Activated CD8-positive, alpha-beta T cell treated with anti-CD3 and anti-CD28 coated beads, Interleukin-2, amount 10 ng/mL, durations not matched to agents 7 days and 5 days (primary cell): ENCODE measurements around the gene TGFB1. TPM values are rescaled to one million over a fixed set of nuclear protein-coding genes. Genes with fewer than 3 reads are reported as not detected.
"Not testable (repeated sequence)": the region's sequence is repeated elsewhere in the genome, so short reads cannot be mapped to it uniquely, and the experiment has no call there.

ENCODE experiments used
- ATAC-seq: fragments of 150-1000 bp; cut with Tn5 transposase; one replicate; pipeline ENCODE4 v1.10.0; 2021; ENCODE audit warnings: moderate library complexity
- CTCF ChIA-PET: fragments of 350-600 bp; sonication (Branson Sonifier 250); formaldehyde crosslinking; loops from one replicate; lab custom pipeline; 2021; ENCODE audit warnings: antibody characterized with exemption; lab: Charles Lee
- POLR2A ChIA-PET: fragments of 350-600 bp; sonication (Branson Sonifier 250); formaldehyde crosslinking; loops from one replicate; lab custom pipeline; 2021; ENCODE audit warnings: antibody characterized with exemption; lab: Charles Lee
- DNase-seq: peaks from one replicate; pipeline ENCODE4 v3.0.0-alpha.2; 2020
- H3K27ac Mint-ChIP-seq: one replicate; pipeline ENCODE4 v1.8.0; 2021; ENCODE audit warnings: mild to moderate bottlenecking, mixed read lengths
- H3K27me3 Mint-ChIP-seq: one replicate; pipeline ENCODE4 v1.8.0; 2021; ENCODE audit warnings: low read depth, mixed read lengths
- H3K36me3 Mint-ChIP-seq: one replicate; pipeline ENCODE4 v1.8.0; 2021; ENCODE audit warnings: low read depth, mixed read lengths
- H3K4me1 Mint-ChIP-seq: one replicate; pipeline ENCODE4 v1.8.0; 2021; ENCODE audit warnings: low read depth, mixed read lengths
- H3K4me3 Mint-ChIP-seq: one replicate; pipeline ENCODE4 v1.8.0; 2021; ENCODE audit warnings: mild to moderate bottlenecking, mixed read lengths
- H3K9me3 Mint-ChIP-seq: one replicate; pipeline ENCODE4 v1.8.0; 2022; ENCODE audit warnings: mixed read lengths; ENCODE audit not compliant: insufficient read depth
- total RNA-seq, 2 experiments: library from RNA; stranded (reverse); gene quantifications; one replicate each; pipeline ENCODE4 v1.2.3, GENCODE V29; 2021

The TGFB1 gene
- total RNA-seq, 2 experiments from 2014 or later = 210 to 231 TPM

GRCh38 chr19:41386442-41386841 is 32.7 kb upstream of the TGFB1 start:
- Mint-ChIP-seq H3K27me3 (no peaks in the 10 kb centered on the region), H3K36me3 (peaks cover 24% of the 10 kb centered on the region), H3K9me3 (no peaks in the 10 kb centered on the region), H3K4me3 (no peak overlapping the region), H3K4me1 (no peaks in the 10 kb centered on the region), H3K27ac (no peak overlapping the region)
- ATAC-seq (no peak), DNase-seq (no peak)
- CTCF ChIA-PET = interaction anchor here (1.2 kb wide), 1 partner anchor 8 kb away, joined by 3 read pairs; no protein-coding TSS in a partner anchor
- POLR2A ChIA-PET = no interaction called here

- ATAC-seq = no peak
- POLR2A ChIA-PET = no interaction called here
- no peak overlapping the region for H3K4me3 Mint-ChIP-seq
- DNase-seq = no peak
- H3K27me3 Mint-ChIP-seq = no peaks in the 10 kb centered on the region
- no peak overlapping the region for H3K27ac Mint-ChIP-seq
- no peaks in the 10 kb centered on the region for H3K4me1 Mint-ChIP-seq
- CTCF ChIA-PET = no interaction called here
- no peaks in the 10 kb centered on the region for H3K9me3 Mint-ChIP-seq
- peaks cover 15% of the 10 kb centered on the region for H3K36me3 Mint-ChIP-seq
These were observed 30.6 kb upstream of the TGFB1 start for GRCh38 chr19:41384351-41384750.

- CTCF ChIA-PET = interaction anchor here (1.2 kb wide), 1 partner anchor 26 kb away, joined by 3 read pairs; no protein-coding TSS in a partner anchor
- H3K4me1 Mint-ChIP-seq, H3K4me3 Mint-ChIP-seq, ATAC-seq, H3K27ac Mint-ChIP-seq, DNase-seq, H3K27me3 Mint-ChIP-seq, POLR2A ChIA-PET, H3K9me3 Mint-ChIP-seq: not testable (repeated sequence)
- peaks cover 10% of the 10 kb centered on the region for H3K36me3 Mint-ChIP-seq
These were observed 27.8 kb upstream of the TGFB1 start for GRCh38 chr19:41381536-41381935.

- no peaks in the 10 kb centered on the region for H3K27me3 Mint-ChIP-seq
- H3K4me3 Mint-ChIP-seq = no peak overlapping the region
- H3K4me1 Mint-ChIP-seq = peaks cover 16% of the 10 kb centered on the region
- peak; percentile 72 for ATAC-seq
- no peak overlapping the region for H3K27ac Mint-ChIP-seq
- H3K36me3 Mint-ChIP-seq = peaks cover 4% of the 10 kb centered on the region
- H3K9me3 Mint-ChIP-seq = no peaks in the 10 kb centered on the region
- CTCF ChIA-PET = interaction anchor here (1.2 to 2.7 kb wide), 3 partner anchors 9 to 22 kb away, joined by 3 to 15 read pairs (median 3); partner anchors contain the start of gene B9D2
- peak; percentile 28 for DNase-seq
- POLR2A ChIA-PET = interaction anchor here (1.2 kb wide), 1 partner anchor 11 kb away, joined by 3 read pairs; no protein-coding TSS in a partner anchor
These were observed 24.4 kb upstream of the TGFB1 start for GRCh38 chr19:41377977-41378709.

- peak overlapping the region; percentile 34 for H3K4me3 Mint-ChIP-seq
- no peaks in the 10 kb centered on the region for H3K27me3 Mint-ChIP-seq
- ATAC-seq (no peak), DNase-seq (no peak)
- no peaks in the 10 kb centered on the region for H3K9me3 Mint-ChIP-seq
- H3K36me3 Mint-ChIP-seq = no peaks in the 10 kb centered on the region
- peaks cover 18% of the 10 kb centered on the region for H3K4me1 Mint-ChIP-seq
- CTCF ChIA-PET = interaction anchor here (2.7 kb wide), 1 partner anchor 12 kb away, joined by 15 read pairs; the partner anchor contains the start of gene B9D2
- H3K27ac Mint-ChIP-seq = peak overlapping the region; percentile 44
- POLR2A ChIA-PET = no interaction called here
These were observed 23.3 kb upstream of the TGFB1 start for GRCh38 chr19:41376998-41377365.

GRCh38 chr19:41376241-41376997 is 22.7 kb upstream of the TGFB1 start, which contains the start of gene TMEM91:
TSS of gene TMEM91 (plus strand) at chr19:41376533. CDS start at chr19:41378310, 1,777 bp downstream.
- Mint-ChIP-seq H3K9me3 (no peaks in the 10 kb centered on the region), H3K27me3 (no peaks in the 10 kb centered on the region), H3K4me3 (peak within 1 kb of the TSS; percentile 34), H3K27ac (peak within 1 kb of the TSS; percentile 44), H3K4me1 (peaks cover 20% of the 10 kb centered on the region), H3K36me3 (no peaks in the 10 kb centered on the region)
- ChIA-PET POLR2A (no interaction called here), CTCF (interaction anchor here (2.7 kb wide), 1 partner anchor 11 kb away, joined by 15 read pairs; the partner anchor contains the start of gene B9D2)
- peak; percentile 27 for ATAC-seq
- DNase-seq = no peak

- no peak overlapping the region for H3K27ac Mint-ChIP-seq
- CTCF ChIA-PET = no interaction called here
- DNase-seq = no peak
- POLR2A ChIA-PET = no interaction called here
- H3K9me3 Mint-ChIP-seq = no peaks in the 10 kb centered on the region
- peaks cover 22% of the 10 kb centered on the region for H3K4me1 Mint-ChIP-seq
- H3K4me3 Mint-ChIP-seq = no peak overlapping the region
- no peaks in the 10 kb centered on the region for H3K36me3 Mint-ChIP-seq
- no peaks in the 10 kb centered on the region for H3K27me3 Mint-ChIP-seq
- ATAC-seq = no peak
These were observed 20.3 kb upstream of the TGFB1 start for GRCh38 chr19:41373993-41374392.

- H3K27me3 Mint-ChIP-seq = no peaks in the 10 kb centered on the region
- CTCF ChIA-PET = interaction anchor here (1.0 kb wide), 1 partner anchor 67 kb away, joined by 3 read pairs; the partner anchor contains the start of gene DMAC2
These were observed 18.8 kb upstream of the TGFB1 start for GRCh38 chr19:41372501-41372900.

GRCh38 chr19:41371541-41371940 is 17.8 kb upstream of the TGFB1 start:
- ChIA-PET POLR2A (no interaction called here), CTCF (no interaction called here)
- ATAC-seq (no peak), DNase-seq (no peak)
- peaks cover 16% of the 10 kb centered on the region for H3K4me1 Mint-ChIP-seq
- no peak overlapping the region for H3K4me3 Mint-ChIP-seq
- no peak overlapping the region for H3K27ac Mint-ChIP-seq
- H3K36me3 Mint-ChIP-seq = no peaks in the 10 kb centered on the region
- H3K27me3 Mint-ChIP-seq = no peaks in the 10 kb centered on the region
- H3K9me3 Mint-ChIP-seq = no peaks in the 10 kb centered on the region

More at GRCh38 chr19:41372501-41372900, 18.8 kb upstream of the TGFB1 start:
- POLR2A ChIA-PET = no interaction called here
- Mint-ChIP-seq H3K4me1 (peaks cover 24% of the 10 kb centered on the region), H3K9me3 (no peaks in the 10 kb centered on the region), H3K27ac (no peak overlapping the region), H3K4me3 (no peak overlapping the region), H3K36me3 (no peaks in the 10 kb centered on the region)
- ATAC-seq (no peak), DNase-seq (no peak)

- CTCF ChIA-PET = not testable (repeated sequence)
These were observed 17.4 kb upstream of the TGFB1 start for GRCh38 chr19:41371119-41371518.

GRCh38 chr19:41369769-41370168 is 16.0 kb upstream of the TGFB1 start:
- Mint-ChIP-seq H3K9me3 (no peaks in the 10 kb centered on the region), H3K4me3 (no peak overlapping the region), H3K27me3 (no peaks in the 10 kb centered on the region), H3K36me3 (no peaks in the 10 kb centered on the region), H3K27ac (no peak overlapping the region), H3K4me1 (peaks cover 14% of the 10 kb centered on the region)
- no peak for ATAC-seq
- POLR2A ChIA-PET = no interaction called here
- DNase-seq = no peak
- CTCF ChIA-PET = no interaction called here

More at GRCh38 chr19:41371119-41371518, 17.4 kb upstream of the TGFB1 start:
- H3K27ac Mint-ChIP-seq, ATAC-seq, H3K9me3 Mint-ChIP-seq, H3K36me3 Mint-ChIP-seq, H3K27me3 Mint-ChIP-seq, H3K4me3 Mint-ChIP-seq, POLR2A ChIA-PET, DNase-seq: not testable (repeated sequence)
- peaks cover 19% of the 10 kb centered on the region for H3K4me1 Mint-ChIP-seq
